RWPE2 (cell line): ENCODE measurements around the gene C2CD4B.

Experiments used
- ATAC-seq: fragments of 200-7000 bp; cut with Tn5 transposase; 3 replicates; pipeline ENCODE4 v1.9.1; 2021; ENCODE audit warnings: low read depth
- DNase-seq: peaks from one replicate; pipeline ENCODE4 v3.0.0-alpha.2; 2020; ENCODE audit warnings: low spot score
- H3K27ac ChIP-seq: fragments of 450-650 bp; 2 replicates; pipeline ENCODE4 v1.5.1; 2017; ENCODE audit warnings: mild to moderate bottlenecking; ENCODE audit not compliant: poor library complexity, severe bottlenecking
- H3K27me3 ChIP-seq: fragments of 250-450 bp; sonication (Bioruptor Pico); 2 replicates; pipeline ENCODE4 v1.5.1; 2021; ENCODE audit warnings: mild to moderate bottlenecking, moderate library complexity; ENCODE audit not compliant: insufficient read depth, poor library complexity, severe bottlenecking
- H3K36me3 ChIP-seq: fragments of 250-450 bp; sonication (Bioruptor Pico); 2 replicates; pipeline ENCODE4 v1.5.1; 2020; ENCODE audit warnings: low read depth, mild to moderate bottlenecking, moderate library complexity
- H3K4me1 ChIP-seq: fragments of 250-450 bp; sonication (Bioruptor Pico); 2 replicates; pipeline ENCODE4 v1.5.1; 2021; ENCODE audit warnings: mild to moderate bottlenecking, moderate library complexity; ENCODE audit not compliant: insufficient read depth, poor library complexity, severe bottlenecking
- H3K4me3 ChIP-seq: fragments of 250-450 bp; sonication (Bioruptor Pico); 2 replicates; pipeline ENCODE4 v1.5.1; 2021; ENCODE audit warnings: mild to moderate bottlenecking, moderate library complexity; ENCODE audit not compliant: severe bottlenecking
- H3K9me3 ChIP-seq: fragments of 250-450 bp; sonication (Bioruptor Pico); 2 replicates; pipeline ENCODE4 v1.5.1; 2021; ENCODE audit warnings: mild to moderate bottlenecking, moderate library complexity; ENCODE audit not compliant: severe bottlenecking
- TF ChIP-seq, protein P1 (sequence below): fragments of 450-650 bp; IDR thresholded peaks from one replicate; pipeline ENCODE4 v1.5.1; 2017; ENCODE audit warnings: mild to moderate bottlenecking, moderate library complexity; ENCODE audit not compliant: poor library complexity, severe bottlenecking

C2CD4B gene

GRCh38 chr15:62119874-62120273, 45.2 kb downstream of the C2CD4B start:
- no peak for ATAC-seq
- TF ChIP-seq, protein P1, sequence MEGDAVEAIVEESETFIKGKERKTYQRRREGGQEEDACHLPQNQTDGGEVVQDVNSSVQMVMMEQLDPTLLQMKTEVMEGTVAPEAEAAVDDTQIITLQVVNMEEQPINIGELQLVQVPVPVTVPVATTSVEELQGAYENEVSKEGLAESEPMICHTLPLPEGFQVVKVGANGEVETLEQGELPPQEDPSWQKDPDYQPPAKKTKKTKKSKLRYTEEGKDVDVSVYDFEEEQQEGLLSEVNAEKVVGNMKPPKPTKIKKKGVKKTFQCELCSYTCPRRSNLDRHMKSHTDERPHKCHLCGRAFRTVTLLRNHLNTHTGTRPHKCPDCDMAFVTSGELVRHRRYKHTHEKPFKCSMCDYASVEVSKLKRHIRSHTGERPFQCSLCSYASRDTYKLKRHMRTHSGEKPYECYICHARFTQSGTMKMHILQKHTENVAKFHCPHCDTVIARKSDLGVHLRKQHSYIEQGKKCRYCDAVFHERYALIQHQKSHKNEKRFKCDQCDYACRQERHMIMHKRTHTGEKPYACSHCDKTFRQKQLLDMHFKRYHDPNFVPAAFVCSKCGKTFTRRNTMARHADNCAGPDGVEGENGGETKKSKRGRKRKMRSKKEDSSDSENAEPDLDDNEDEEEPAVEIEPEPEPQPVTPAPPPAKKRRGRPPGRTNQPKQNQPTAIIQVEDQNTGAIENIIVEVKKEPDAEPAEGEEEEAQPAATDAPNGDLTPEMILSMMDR: no peak
- peak overlapping the region; percentile 62 for H3K27ac ChIP-seq
- no peaks in the 10 kb centered on the region for H3K9me3 ChIP-seq
- H3K27me3 ChIP-seq: no peaks in the 10 kb centered on the region
- no peak for DNase-seq
- no peak overlapping the region for H3K4me3 ChIP-seq
- H3K36me3 ChIP-seq: no peaks in the 10 kb centered on the region
- peaks cover 28% of the 10 kb centered on the region for H3K4me1 ChIP-seq

GRCh38 chr15:62119227-62119864, 45.7 kb downstream of the C2CD4B start:
- no peak for DNase-seq
- Histone ChIP-seq H3K4me3 (no peak overlapping the region), H3K27ac (peak overlapping the region; percentile 62)

DNA sequence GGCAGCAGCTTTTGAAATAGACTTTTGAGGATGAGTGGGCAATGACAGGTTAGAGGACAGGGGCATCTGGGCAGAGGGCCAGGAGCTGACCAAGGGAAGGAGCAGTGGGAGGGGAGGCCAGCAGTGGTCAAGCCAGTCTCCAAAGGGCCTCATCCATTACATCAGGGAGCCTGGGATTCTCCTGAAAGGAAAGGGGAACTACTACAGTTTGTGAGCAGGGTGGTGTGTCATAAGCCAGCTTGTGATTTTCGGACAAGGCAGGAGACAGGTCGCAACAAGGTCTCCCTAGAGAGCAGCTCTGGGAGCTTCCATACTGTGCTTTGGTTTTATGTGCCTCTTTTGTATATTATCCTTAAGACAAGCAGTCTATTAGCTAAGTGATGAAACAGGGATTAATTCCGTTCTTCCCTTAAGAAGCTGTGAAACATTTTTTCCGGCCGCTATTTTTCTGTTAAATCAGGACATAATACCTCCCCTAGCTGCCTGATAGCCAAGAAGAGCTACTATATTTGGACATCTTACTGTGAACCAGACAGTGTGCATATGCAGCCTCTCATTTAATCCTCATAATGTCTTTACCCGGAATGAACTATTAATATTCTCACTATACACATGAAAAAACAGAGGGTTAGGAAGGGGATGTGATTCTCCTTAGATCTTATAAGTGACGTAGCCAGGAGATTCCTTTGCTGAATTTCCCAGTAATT, 46.4 kb downstream of the C2CD4B start:
- Histone ChIP-seq H3K27ac (peak overlapping the region; percentile 62), H3K36me3 (no peaks in the 10 kb centered on the region), H3K4me3 (no peak overlapping the region), H3K4me1 (peaks cover 18% of the 10 kb centered on the region), H3K9me3 (no peaks in the 10 kb centered on the region), H3K27me3 (no peaks in the 10 kb centered on the region)
- TF ChIP-seq, protein P1: no peak
- DNase-seq: no peak
- ATAC-seq: no peak

More at GRCh38 chr15:62119227-62119864, 45.7 kb downstream of the C2CD4B start:
- Histone ChIP-seq H3K27me3 (no peaks in the 10 kb centered on the region), H3K36me3 (no peaks in the 10 kb centered on the region), H3K4me1 (peaks cover 24% of the 10 kb centered on the region), H3K9me3 (no peaks in the 10 kb centered on the region)
- ATAC-seq: peak; percentile 98
- TF ChIP-seq, protein P1: peak; percentile 40

- ATAC-seq (no peak), DNase-seq (no peak)
- TF ChIP-seq, protein P1: no peak
- H3K27ac ChIP-seq: no peak overlapping the region
- no peaks in the 10 kb centered on the region for H3K36me3 ChIP-seq
- H3K27me3 ChIP-seq: no peaks in the 10 kb centered on the region
- H3K9me3 ChIP-seq: no peaks in the 10 kb centered on the region
- peaks cover 34% of the 10 kb centered on the region for H3K4me1 ChIP-seq
- no peak overlapping the region for H3K4me3 ChIP-seq
Measured at GRCh38 chr15:62115847-62116246, 49.2 kb downstream of the C2CD4B start.
